Small intestine (tissue), 7 donors: Measurements from ENCODE around the gene NHERF1. TPM values are rescaled to one million over a fixed set of nuclear protein-coding genes. Genes with fewer than 3 reads are reported as not detected.

Source experiments
- DNase-seq, 2 donors: peaks; one replicate each; pipeline versions ENCODE4 v3.0.0 to v3.0.0-alpha.2; 2013
- FAIRE-seq: peaks from 2 replicates; lab custom pipeline; 2012; peaks lifted over from hg19 to GRCh38; lab: Jason Lieb, UNC
- H3K27ac ChIP-seq, 3 donors: one replicate each; pipeline ENCODE4 v1.5.1; 2013; ENCODE audit warnings: low read length in 2 of 3, mild to moderate bottlenecking in 2 of 3, control low read depth in 1 of 3, inconsistent platforms in 1 of 3, low read depth in 1 of 3, moderate library complexity in 1 of 3
- H3K27me3 ChIP-seq, 3 donors: one replicate each; pipeline ENCODE4 v1.6.1; 2013; ENCODE audit warnings: low read length in 3 of 3, inconsistent platforms in 1 of 3; ENCODE audit not compliant: control insufficient read depth in 3 of 3, insufficient read depth in 3 of 3
- H3K36me3 ChIP-seq, 3 donors: one replicate each; pipeline ENCODE4 v1.6.1; 2013; ENCODE audit warnings: low read length in 3 of 3, inconsistent platforms in 1 of 3, low read depth in 1 of 3, mild to moderate bottlenecking in 1 of 3, moderate library complexity in 1 of 3; ENCODE audit not compliant: control insufficient read depth in 3 of 3, insufficient read depth in 2 of 3
- H3K4me1 ChIP-seq, 3 donors: one replicate each; pipeline ENCODE4 v1.6.1; 2013; ENCODE audit warnings: low read length in 2 of 3, inconsistent platforms in 1 of 3, low read depth in 1 of 3, mild to moderate bottlenecking in 1 of 3, moderate library complexity in 1 of 3; ENCODE audit not compliant: control insufficient read depth in 3 of 3, insufficient read depth in 2 of 3
- H3K4me3 ChIP-seq, 3 donors: one replicate each; pipeline ENCODE4 v1.5.1; 2013; ENCODE audit warnings: low read length in 3 of 3, control low read depth in 1 of 3, inconsistent platforms in 1 of 3, low read depth in 1 of 3, mild to moderate bottlenecking in 1 of 3, moderate library complexity in 1 of 3
- H3K9me3 ChIP-seq, 2 donors: one replicate each; pipeline ENCODE4 v1.6.1; 2013; ENCODE audit warnings: low read depth in 1 of 2, low read length in 1 of 2; ENCODE audit not compliant: control insufficient read depth in 2 of 2, insufficient read depth in 1 of 2
- WGBS, 3 donors: extraction: QIAGEN DNeasy Blood & Tissue Kit; methylation state at CpG; one replicate each; pipeline ENCODE4 v1.1.7; 2013; 5-methylcytosine and 5-hydroxymethylcytosine counted together
- polyA plus RNA-seq, 4 donors: library from polyadenylated mRNA; stranded (reverse) in 3 of 4; unstranded in 1 of 4; fragments of 200-250 nt in 3 of 4; fragments of 120-200 nt in 1 of 4; gene quantifications; one replicate each; pipeline versions ENCODE4 v1.2.1 to v1.2.3, GENCODE V29; 2013
- donor health status: healthy with polysubstance abuse.
- donor health status: control.
- donor health status: control.
- donor health status: Bipolar disorder and iron deficiency.
- donor health status: healthy.

Gene NHERF1
- polyA plus RNA-seq, 4 donors, result 231 to 592 (median 518) TPM

DNA sequence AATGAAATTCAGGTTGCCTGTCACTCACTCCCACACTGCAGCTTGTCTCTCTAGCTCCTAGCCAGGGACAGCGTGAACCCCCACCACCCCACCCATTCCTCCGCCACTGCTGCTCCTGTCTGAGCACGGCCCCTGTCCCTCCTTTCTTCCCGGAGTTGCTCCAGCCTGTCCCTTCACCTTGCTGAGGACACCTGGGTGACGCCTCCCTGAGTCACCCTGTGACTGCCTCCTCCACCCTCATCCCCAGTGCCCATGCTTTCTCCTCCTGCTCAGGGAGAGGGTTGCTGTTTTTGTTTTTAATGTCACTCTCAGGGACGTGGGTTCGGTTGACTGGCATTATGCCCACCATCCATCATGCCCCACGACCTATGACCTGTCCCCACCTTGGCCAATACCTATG, 53.5 kb downstream of the NHERF1 start:
- H3K27ac ChIP-seq, result no peak overlapping the region
- H3K4me1 ChIP-seq, result no peaks in the 10 kb centered on the region
- H3K27me3 ChIP-seq, result no peaks in the 10 kb centered on the region
- H3K36me3 ChIP-seq, result peaks cover 0 to 76% (median 4%) of the 10 kb centered on the region in 3 donors
- H3K4me3 ChIP-seq, result no peak overlapping the region
- no peaks in the 10 kb centered on the region for H3K9me3 ChIP-seq
- 81 to 90% (median 84%) methylated on average over 8 of the region's 8 CpGs for whole genome bisulfite sequencing, 3 donors
- FAIRE-seq (no peak), DNase-seq (no peak)

DNA sequence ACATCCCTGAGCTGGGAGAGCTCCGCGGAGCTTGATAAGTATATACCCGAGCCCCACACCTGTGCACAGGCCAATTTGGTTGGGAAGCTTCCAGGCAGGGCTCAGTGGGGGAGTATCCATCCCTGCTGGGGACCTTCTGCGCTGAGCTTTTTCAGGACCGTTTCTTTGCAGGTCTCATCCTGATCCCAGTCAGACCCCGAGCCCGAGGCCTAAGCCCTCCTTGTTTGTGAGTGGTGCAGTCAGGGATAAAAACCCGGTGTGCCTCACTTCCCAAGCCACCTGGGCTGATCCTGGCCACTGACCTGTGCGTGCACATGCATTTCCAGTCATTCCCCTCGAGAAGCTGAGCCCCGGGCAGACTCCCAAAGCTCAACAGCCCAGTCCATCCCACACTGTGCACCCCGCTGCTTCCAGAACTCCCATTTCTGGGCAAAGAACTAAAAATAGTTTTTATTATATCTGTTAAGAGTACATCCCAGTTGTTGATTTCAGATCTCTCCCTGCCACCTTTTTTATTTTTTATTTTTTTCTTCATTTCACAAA, 55.0 kb downstream of the NHERF1 start:
- no peak for DNase-seq
- H3K36me3 ChIP-seq, result peaks cover 0 to 75% (median 4%) of the 10 kb centered on the region in 3 donors
- no peak overlapping the region for H3K27ac ChIP-seq

DNA sequence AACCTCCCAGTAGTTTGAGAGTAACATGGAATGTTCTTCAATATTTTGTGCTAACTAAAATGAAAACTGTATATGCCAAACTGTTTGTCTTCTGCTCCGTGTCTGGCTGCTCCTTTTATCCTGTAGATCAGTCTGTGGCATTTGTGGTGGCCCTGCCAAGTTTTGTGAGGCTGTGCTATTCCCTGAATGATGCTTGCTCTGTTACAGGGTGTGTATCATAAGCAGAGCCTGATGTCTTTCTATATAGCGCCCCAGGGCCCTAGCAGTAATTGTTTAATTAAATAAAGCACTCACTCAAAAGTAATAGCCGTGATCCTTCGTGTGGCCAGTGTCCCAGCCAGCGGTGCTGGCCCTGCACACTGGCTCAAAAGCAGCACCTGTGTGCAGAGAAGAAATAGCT, 55.5 kb downstream of the NHERF1 start:
- H3K27me3 ChIP-seq, result no peaks in the 10 kb centered on the region
- FAIRE-seq, result no peak
- H3K36me3 ChIP-seq, result peaks cover 0 to 69% (median 4%) of the 10 kb centered on the region in 3 donors
- no peak overlapping the region for H3K27ac ChIP-seq
- no peak for DNase-seq
- H3K9me3 ChIP-seq, result no peaks in the 10 kb centered on the region
- WGBS, 3 donors, result 89 to 92% (median 90%) methylated on average over 5 of the region's 5 CpGs
- no peak overlapping the region for H3K4me3 ChIP-seq
- no peaks in the 10 kb centered on the region for H3K4me1 ChIP-seq

More for the DNA sequence above, 55.0 kb downstream of the NHERF1 start:
- H3K4me3 ChIP-seq, result no peak overlapping the region
- no peaks in the 10 kb centered on the region for H3K4me1 ChIP-seq
- H3K9me3 ChIP-seq, result no peaks in the 10 kb centered on the region
- no peak for FAIRE-seq
- WGBS, 3 donors, result 89 to 93% (median 93%) methylated on average over 12 of the region's 12 CpGs
- H3K27me3 ChIP-seq, result no peaks in the 10 kb centered on the region

DNA sequence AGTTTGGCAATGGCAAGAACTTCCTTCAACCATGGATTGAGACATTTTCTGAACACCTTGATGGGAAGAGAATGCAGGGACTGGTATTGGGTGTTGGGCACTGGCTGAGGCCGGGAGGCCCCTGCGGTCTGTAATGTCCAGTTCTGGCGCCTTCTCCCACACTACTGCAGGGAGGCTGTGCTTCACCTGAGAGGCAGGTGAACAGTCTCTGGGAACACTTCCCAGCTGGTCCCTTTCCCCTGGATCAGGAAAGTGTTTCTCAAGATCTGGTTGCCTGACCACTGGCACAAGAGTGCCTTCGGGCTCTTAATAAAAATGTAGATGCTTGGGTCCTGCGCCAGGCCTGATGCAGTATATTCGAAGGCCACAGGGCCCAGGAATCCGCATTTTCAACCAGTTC, 56.3 kb downstream of the NHERF1 start:
- no peak for DNase-seq
- H3K36me3 ChIP-seq, result peaks cover 0 to 65% (median 0%) of the 10 kb centered on the region in 3 donors
- 96 to 99% (median 98%) methylated on average over 7 of the region's 7 CpGs for WGBS, 3 donors
- H3K27me3 ChIP-seq, result no peaks in the 10 kb centered on the region
- H3K27ac ChIP-seq, result no peak overlapping the region
- H3K4me1 ChIP-seq, result no peaks in the 10 kb centered on the region
- H3K9me3 ChIP-seq, result no peaks in the 10 kb centered on the region
- H3K4me3 ChIP-seq, result no peak overlapping the region
- FAIRE-seq, result no peak

DNA sequence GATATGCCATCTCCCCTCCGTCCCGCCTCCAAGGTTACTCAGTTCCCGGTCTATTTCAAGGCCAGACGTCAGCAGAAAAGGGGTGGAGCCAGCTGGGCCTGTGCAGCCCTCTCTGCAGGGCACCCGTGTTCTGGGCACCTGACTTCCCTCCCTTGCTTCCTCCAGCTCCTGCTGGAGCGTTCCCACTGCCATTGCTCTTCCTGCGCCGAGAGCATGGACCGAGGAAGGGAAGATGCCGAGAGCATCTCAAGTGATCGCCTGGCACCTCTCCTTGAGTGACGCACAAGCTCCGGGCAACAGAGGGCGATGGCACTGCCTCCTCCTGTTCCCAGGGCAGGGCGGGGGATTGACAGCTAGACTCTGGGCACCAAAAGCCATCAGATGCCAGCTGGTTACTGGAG, 57.2 kb downstream of the NHERF1 start:
- DNase-seq, result no peak
- H3K36me3 ChIP-seq, result peaks cover 0 to 64% (median 0%) of the 10 kb centered on the region in 3 donors
- FAIRE-seq, result no peak
- 83 to 84% (median 83%) methylated on average over 15 of the region's 15 CpGs for WGBS, 3 donors
- H3K4me3 ChIP-seq, result no peak overlapping the region
- H3K4me1 ChIP-seq, result no peaks in the 10 kb centered on the region
- H3K9me3 ChIP-seq, result no peaks in the 10 kb centered on the region
- H3K27me3 ChIP-seq, result no peaks in the 10 kb centered on the region
- H3K27ac ChIP-seq, result no peak overlapping the region

DNA sequence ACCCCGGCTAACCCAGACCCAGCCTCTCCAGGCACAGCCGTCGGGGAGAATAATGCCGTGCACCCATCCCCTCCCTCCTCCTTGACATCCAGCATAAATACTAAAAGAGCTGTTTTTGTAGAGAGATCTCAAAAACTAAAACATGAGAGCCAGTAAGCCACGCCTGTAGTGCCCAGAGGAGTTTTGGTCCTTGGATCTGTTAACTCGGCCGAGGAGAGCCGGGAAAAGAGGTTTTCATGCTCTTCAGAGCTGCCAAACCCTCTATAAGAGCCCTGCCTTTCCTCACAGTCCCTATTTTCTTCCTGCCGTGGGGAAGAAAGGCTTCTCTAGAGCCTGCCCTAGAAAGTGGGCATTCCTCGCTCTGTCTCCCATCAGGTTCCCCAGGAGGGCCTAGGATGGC, 57.9 kb downstream of the NHERF1 start:
- FAIRE-seq (no peak), DNase-seq (no peak)
- Histone ChIP-seq H3K27me3 (no peaks in the 10 kb centered on the region), H3K27ac (no peak overlapping the region), H3K4me3 (no peak overlapping the region), H3K9me3 (no peaks in the 10 kb centered on the region), H3K36me3 (peaks cover 0 to 56% (median 0%) of the 10 kb centered on the region in 3 donors), H3K4me1 (no peaks in the 10 kb centered on the region)
- WGBS, 3 donors, result 90 to 92% (median 91%) methylated on average over 10 of the region's 10 CpGs

DNA sequence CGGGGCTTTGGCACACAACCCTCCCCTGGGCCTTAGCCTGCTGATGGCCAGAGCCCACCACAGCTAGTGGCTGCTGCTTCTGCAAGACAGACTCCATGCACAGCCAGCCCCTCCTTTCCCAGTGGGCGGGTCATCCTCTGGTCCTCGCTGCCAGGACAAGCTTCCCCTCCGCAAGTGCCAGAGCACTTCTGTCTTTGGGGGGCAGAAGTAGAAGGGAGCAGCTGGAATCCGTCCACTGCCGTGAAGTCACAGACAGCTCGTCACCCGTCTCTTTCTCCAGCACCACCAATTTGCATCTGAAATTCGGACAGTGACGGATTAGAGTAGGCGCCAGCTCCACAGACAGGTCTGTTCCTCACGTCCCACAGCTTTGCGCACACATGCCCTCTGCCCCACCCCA, 59.0 kb downstream of the NHERF1 start:
- Histone ChIP-seq H3K4me1 (no peaks in the 10 kb centered on the region), H3K27me3 (no peaks in the 10 kb centered on the region), H3K4me3 (no peak overlapping the region), H3K9me3 (no peaks in the 10 kb centered on the region), H3K27ac (no peak overlapping the region), H3K36me3 (peaks cover 0 to 50% (median 0%) of the 10 kb centered on the region in 3 donors)
- WGBS, 3 donors, result 91 to 94% (median 93%) methylated on average over 13 of the region's 13 CpGs
- no peak for FAIRE-seq
- no peak for DNase-seq

DNA sequence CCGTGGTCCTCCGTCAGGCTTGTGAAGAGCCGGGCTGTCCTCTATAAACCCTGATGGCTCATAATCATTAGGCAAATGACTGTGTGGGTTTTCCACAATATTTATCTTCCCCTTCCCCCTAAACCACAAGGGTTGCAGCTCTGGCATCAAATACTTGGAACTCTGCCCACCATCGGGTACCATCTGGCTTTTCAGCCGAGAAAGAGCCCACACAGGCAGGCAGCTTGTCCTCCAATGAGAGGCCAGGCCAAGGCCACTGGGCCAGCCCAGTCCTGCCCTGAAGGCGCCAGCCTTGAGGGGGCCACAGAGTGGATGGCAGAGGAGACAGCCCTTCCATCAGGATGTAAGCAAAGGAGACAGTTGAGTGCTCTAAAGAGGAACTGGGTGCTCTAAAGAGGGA, 59.5 kb downstream of the NHERF1 start:
- no peak for FAIRE-seq
- no peak for DNase-seq
- H3K27me3 ChIP-seq, result no peaks in the 10 kb centered on the region
- H3K4me1 ChIP-seq, result no peaks in the 10 kb centered on the region
- no peak overlapping the region for H3K4me3 ChIP-seq
- WGBS, 3 donors, result 65 to 77% (median 65%) methylated on average over 6 of the region's 6 CpGs
- H3K9me3 ChIP-seq, result no peaks in the 10 kb centered on the region
- H3K36me3 ChIP-seq, result peaks cover 0 to 50% (median 0%) of the 10 kb centered on the region in 3 donors
- no peak overlapping the region for H3K27ac ChIP-seq
